HCT116 (cell line): Measurements from ENCODE around the gene ANO2. TPM values are rescaled to one million over a fixed set of nuclear protein-coding genes. Genes with fewer than 3 reads are reported as not detected.
A peak's percentile ranks its signal among the peaks of the same experiment; 100 is the strongest.

Experiments
- ATAC-seq: fragments of 200-7000 bp; cut with Tn5 transposase; 2 replicates; pipeline ENCODE4 v1.9.1; 2020; ENCODE audit warnings: mild to moderate bottlenecking, moderate library complexity
- Bru-seq: library from RNA; stranded (reverse); fragments of 400-500 nt; gene quantifications from one replicate; lab custom pipeline; 2021; lab: Mats Ljungman, UMichigan
- BruChase-seq, 2 experiments: library from RNA; stranded (reverse); fragments of 400-500 nt; gene quantifications; one replicate each; lab custom pipeline; 2021; lab: Mats Ljungman, UMichigan
- BruUV-seq: library from RNA; stranded (reverse); fragments of 400-500 nt; replicated peaks from 2 replicates; lab custom pipeline; 2021; lab: Mats Ljungman, UMichigan
- CTCF ChIA-PET: fragments of 300-600 bp; sonication (Branson Sonifier 250); formaldehyde crosslinking; loops from one replicate; lab custom pipeline; 2021; ENCODE audit warnings: antibody characterized with exemption; lab: Charles Lee
- POLR2A ChIA-PET: fragments of 300-600, 350-600 bp; sonication (Branson Sonifier 250); formaldehyde crosslinking; loops from one replicate; lab custom pipeline; 2021; ENCODE audit warnings: antibody characterized with exemption; lab: Charles Lee
- RAD21 ChIA-PET, 2 experiments: fragments of 300-600 bp; sonication (Branson Sonifier 250); formaldehyde crosslinking; loops; one replicate each; lab custom pipeline; 2023; ENCODE audit warnings: low total read pairs in 2 of 2; ENCODE audit not compliant: uncharacterized antibody in 2 of 2, unreplicated experiment in 2 of 2, low non-redundant PET in 1 of 2; lab: Charles Lee
- DNase-seq: peaks from one replicate; pipeline ENCODE4 v3.0.0-alpha.2; 2010; ENCODE audit warnings: low read depth, low spot score
- H2AFZ ChIP-seq: fragments of 200-600 bp; shearing (Covaris generic), sonication (generic); 2 replicates; pipeline ENCODE4 v1.6.1; 2017; ENCODE audit warnings: low read depth, mixed run types, mixed read lengths, antibody characterized with exemption, low read length; ENCODE audit not compliant: poor library complexity, severe bottlenecking
- H3K27ac ChIP-seq: 2 replicates; pipeline ENCODE4 v1.5.1; 2012; ENCODE audit warnings: low read depth, low read length
- H3K27me3 ChIP-seq: fragments of 200-600 bp; sonication (generic); 2 replicates; pipeline ENCODE4 v1.6.1; 2016; ENCODE audit warnings: mixed run types, low read length, mixed read lengths; ENCODE audit not compliant: insufficient read depth
- H3K36me3 ChIP-seq, 2 experiments: fragments of 200-500 bp in 1 of 2; fragments of 200-600 bp in 1 of 2; sonication (Bioruptor generic) in 1 of 2; sonication (generic) in 1 of 2; 2 replicates each; pipeline versions ENCODE4 v1.5.1 to v1.6.1; 2014 to 2016; ENCODE audit warnings: low read length in 2 of 2, inconsistent platforms in 1 of 2, mixed read lengths in 1 of 2, mixed run types in 1 of 2; ENCODE audit not compliant: insufficient read depth in 2 of 2, control insufficient read depth in 1 of 2
- H3K4me1 ChIP-seq, 2 experiments: fragments of 200-600 bp in 1 of 2; sonication (generic) in 1 of 2; 2 replicates each; pipeline versions ENCODE4 v1.5.1 to v1.6.1; 2012 to 2017; ENCODE audit warnings: low read length in 2 of 2, inconsistent platforms in 1 of 2, mild to moderate bottlenecking in 1 of 2, mixed read lengths in 1 of 2, mixed run types in 1 of 2, moderate library complexity in 1 of 2; ENCODE audit not compliant: insufficient read depth in 2 of 2, control insufficient read depth in 1 of 2
- H3K4me2 ChIP-seq: fragments of 200-600 bp; sonication (generic); 2 replicates; pipeline ENCODE4 v1.6.1; 2017; ENCODE audit warnings: mixed run types, low read length, mixed read lengths
- H3K4me3 ChIP-seq, 2 experiments: fragments of 200-600 bp in 1 of 2; sonication (generic) in 1 of 2; replicated peaks in 1 of 2; 2 replicates each; pipeline ENCODE4 v1.5.1; 2011 to 2016; ENCODE audit warnings: low read length in 2 of 2, control low read depth in 1 of 2, low read depth in 1 of 2, mild to moderate bottlenecking in 1 of 2, mixed read lengths in 1 of 2, mixed run types in 1 of 2
- H3K79me2 ChIP-seq: fragments of 200-600 bp; sonication (generic); 2 replicates; pipeline ENCODE4 v1.6.1; 2017; ENCODE audit warnings: mild to moderate bottlenecking, mixed run types, low read length, moderate library complexity, mixed read lengths; ENCODE audit not compliant: insufficient read depth
- H3K9ac ChIP-seq: fragments of 200-600 bp; sonication (generic); 2 replicates; pipeline ENCODE4 v1.6.1; 2016; ENCODE audit warnings: low read length, mixed read lengths
- H3K9me2 ChIP-seq: fragments of 200-600 bp; sonication (generic), shearing (Covaris generic); 2 replicates; pipeline ENCODE4 v1.6.1; 2017; ENCODE audit warnings: mixed run types, mild to moderate bottlenecking, moderate library complexity; ENCODE audit not compliant: insufficient read depth
- H3K9me3 ChIP-seq, 2 experiments: fragments of 200-500 bp in 1 of 2; fragments of 200-600 bp in 1 of 2; sonication (Bioruptor generic) in 1 of 2; sonication (generic) in 1 of 2; 2 replicates each; pipeline ENCODE4 v1.6.1; 2014 to 2017; ENCODE audit warnings: low read length in 2 of 2, mixed read lengths in 2 of 2, inconsistent platforms in 1 of 2, low read depth in 1 of 2, mild to moderate bottlenecking in 1 of 2, mixed run types in 1 of 2, moderate library complexity in 1 of 2; ENCODE audit not compliant: control insufficient read depth in 1 of 2, insufficient read depth in 1 of 2
- H4K20me1 ChIP-seq: fragments of 200-600 bp; sonication (generic), shearing (Covaris generic); 2 replicates; pipeline ENCODE4 v1.6.1; 2017; ENCODE audit warnings: mixed run types, mild to moderate bottlenecking, moderate library complexity; ENCODE audit not compliant: insufficient read depth
- MAX ChIP-seq: IDR thresholded peaks from 2 replicates; pipeline ENCODE4 v1.6.1; 2012
- RAD21 ChIP-seq: IDR thresholded peaks from 2 replicates; pipeline ENCODE4 v1.6.1; 2012; ENCODE audit warnings: low read depth, mild to moderate bottlenecking
- REST ChIP-seq: IDR thresholded peaks from 2 replicates; pipeline ENCODE4 v1.6.1; 2012; ENCODE audit warnings: low read depth
- SIN3A ChIP-seq: IDR thresholded peaks from 2 replicates; pipeline ENCODE4 v1.6.1; 2012; ENCODE audit warnings: low read depth
- SP1 ChIP-seq: IDR thresholded peaks from 2 replicates; pipeline ENCODE4 v1.6.1; 2012; ENCODE audit warnings: low read depth
- YY1 ChIP-seq: IDR thresholded peaks from 2 replicates; pipeline ENCODE4 v1.6.1; 2011; ENCODE audit warnings: low read length, low read depth, moderate library complexity, mild to moderate bottlenecking; ENCODE audit not compliant: insufficient replicate concordance; ENCODE audit errors: extremely low read depth
- ZBTB33 ChIP-seq: IDR thresholded peaks from 2 replicates; pipeline ENCODE4 v1.6.1; 2011; ENCODE audit warnings: mild to moderate bottlenecking, low read length, moderate library complexity; ENCODE audit not compliant: insufficient replicate concordance; ENCODE audit errors: extremely low read depth
- ZNF274 ChIP-seq: fragments of 200-500 bp; sonication (Bioruptor generic); IDR thresholded peaks from 2 replicates; pipeline ENCODE4 v1.6.1; 2014; ENCODE audit warnings: mild to moderate bottlenecking, low read depth, low read length, inconsistent platforms
- intact Hi-C: fragments of 100-400 bp; cut with micrococcal nuclease; formaldehyde crosslinking; loops from 2 replicates; pipeline ENCODE4 v1.10.0; 2022
- long read RNA-seq: library from polyadenylated mRNA; unstranded; transcript quantifications from one replicate; pipeline ENCODE4 v2.0.0, GENCODE V29; 2021; ENCODE audit not compliant: unreplicated experiment
- polyA plus RNA-seq: library from polyadenylated mRNA; unstranded; fragments of >200 nt; gene quantifications from 2 replicates; pipeline ENCODE4 v1.2.1, GENCODE V29; 2012; ENCODE audit warnings: missing spikeins
- total RNA-seq: library from RNA; stranded (reverse); gene quantifications from one replicate; pipeline ENCODE4 v1.2.1, GENCODE V29; 2021; ENCODE audit not compliant: unreplicated experiment

ANO2 gene
- total RNA-seq, result not detected
- not detected in 2 replicates for polyA plus RNA-seq
- Bru-seq, nascent RNA, result percentile 8 among the genes with signal in this experiment
- percentile 5 among the genes with signal in this experiment for BruChase-seq, experiment 1, labeled RNA remaining after a 6-hour chase
- percentile 10 among the genes with signal in this experiment for BruChase-seq, experiment 2, labeled RNA remaining after a 2-hour chase
- long read RNA-seq, result 0 reads

GRCh38 chr12:5945071-5946008 lies at the start of gene ANO2:
Gene ANO2 (minus strand): TSS chr12:5945259. CDS start chr12:5945217, 42 bp downstream.
- H3K27ac ChIP-seq, result no peak within 1 kb of the TSS
- no peaks in the 10 kb centered on the region for H3K9me2 ChIP-seq
- H3K9me3 ChIP-seq, result no peaks in the 10 kb centered on the region
- ChIA-PET RAD21 (no interaction called here), CTCF (no interaction called here), POLR2A (no interaction called here)
- ATAC-seq, result no peak
- H3K4me2 ChIP-seq, result no peak within 1 kb of the TSS
- no peak for DNase-seq
- no peaks in the 10 kb centered on the region for H3K36me3 ChIP-seq
- peaks cover 18% of the 10 kb centered on the region; the same call in 1 of the 2 replicates for H3K27me3 ChIP-seq
- H3K4me3 ChIP-seq, result no peak within 1 kb of the TSS
- no peaks in the 10 kb centered on the region for H3K79me2 ChIP-seq
- H3K4me1 ChIP-seq, result no peaks in the 10 kb centered on the region
- intact Hi-C loops, result no loop called here
- TF ChIP-seq ZNF274 (no peak), SP1 (no peak), SIN3A (no peak), YY1 (no peak), REST (no peak), ZBTB33 (no peak), RAD21 (no peak), MAX (no peak)
- H4K20me1 ChIP-seq, result no peaks in the 10 kb centered on the region
- no peak within 1 kb of the TSS for H3K9ac ChIP-seq
- no peak within 1 kb of the TSS for H2AFZ ChIP-seq
- BruUV-seq, result no TSS peak
